HEK293 (cell line): ENCODE measurements around the gene KIF5B.
"Not testable (repeated sequence)": the region's sequence is repeated elsewhere in the genome, so short reads cannot be mapped to it uniquely, and the experiment has no call there.

ENCODE experiments used
- CTCF ChIA-PET: fragments of 350-600 bp; formaldehyde crosslinking; extraction: SDS; loops from one replicate; lab custom pipeline; 2021; ENCODE audit warnings: antibody characterized with exemption; lab: Yijun Ruan, JAX
- POLR2A ChIA-PET: fragments of 300-600 bp; formaldehyde crosslinking; extraction: SDS; loops from one replicate; lab custom pipeline; 2020; ENCODE audit warnings: antibody characterized with exemption, inconsistent platforms; lab: Yijun Ruan, JAX
- H3K27ac ChIP-seq: fragments of 200-500 bp; sonication (Bioruptor generic); 2 replicates; pipeline ENCODE4 v1.5.1; 2014; ENCODE audit warnings: low read depth, low read length, control low read depth, inconsistent platforms; ENCODE audit errors: extremely low read depth
- H3K36me3 ChIP-seq, 2 experiments: fragments of 200-500 bp in 1 of 2; sonication (Bioruptor generic) in 1 of 2; 1 replicate in 1 of 2; 2 replicates in 1 of 2; pipeline ENCODE4 v1.5.1; 2014 to 2017; ENCODE audit warnings: inconsistent platforms in 2 of 2, low read length in 2 of 2; ENCODE audit not compliant: control insufficient read depth in 2 of 2, insufficient read depth in 1 of 2
- H3K4me1 ChIP-seq: fragments of 200-500 bp; sonication (Bioruptor generic); 2 replicates; pipeline ENCODE4 v1.5.1; 2014; ENCODE audit warnings: mild to moderate bottlenecking, low read length, inconsistent platforms; ENCODE audit not compliant: control insufficient read depth, insufficient read depth
- H3K4me3 ChIP-seq: 2 replicates; pipeline ENCODE4 v1.5.1; 2011; ENCODE audit warnings: low read depth, mild to moderate bottlenecking, control low read depth, low read length, moderate library complexity
- H3K9me3 ChIP-seq: fragments of 200-500 bp; sonication (Bioruptor generic); 2 replicates; pipeline ENCODE4 v1.5.1; 2014; ENCODE audit warnings: low read depth, low read length, inconsistent platforms; ENCODE audit not compliant: control insufficient read depth, insufficient read depth
- BCL11B ChIP-seq: fragments of 450-650 bp; formaldehyde crosslinking; IDR thresholded peaks from 2 replicates; pipeline ENCODE4 v1.5.1; 2016; ENCODE audit warnings: low read depth, missing biosample characterization, missing genetic modification characterization
- PRDM6 ChIP-seq: fragments of 450-650 bp; formaldehyde crosslinking; IDR thresholded peaks from 2 replicates; pipeline ENCODE4 v1.5.1; 2017; ENCODE audit warnings: missing biosample characterization, missing genetic modification characterization
- SETDB1 ChIP-seq: IDR thresholded peaks from one replicate; pipeline ENCODE4 v1.6.1; 2017; ENCODE audit warnings: mild to moderate bottlenecking, low read length, moderate library complexity, mixed read lengths; ENCODE audit not compliant: insufficient read length
- TRIM28 ChIP-seq: IDR thresholded peaks from 2 replicates; pipeline ENCODE4 v1.6.1; 2011; ENCODE audit warnings: low read length, control low read depth, borderline replicate concordance
- WT1 ChIP-seq: fragments of 450-650 bp; formaldehyde crosslinking; IDR thresholded peaks from 2 replicates; pipeline ENCODE4 v1.5.1; 2016; ENCODE audit warnings: missing biosample characterization, missing genetic modification characterization
- ZBTB10 ChIP-seq: fragments of 450-650 bp; formaldehyde crosslinking; IDR thresholded peaks from 2 replicates; pipeline ENCODE4 v1.5.1; 2016; ENCODE audit warnings: missing biosample characterization, missing genetic modification characterization
- ZBTB26 ChIP-seq: fragments of 450-650 bp; formaldehyde crosslinking; optimal IDR thresholded peaks from 2 replicates; pipeline ENCODE3; 2016; ENCODE audit warnings: missing biosample characterization, mild to moderate bottlenecking, missing genetic modification characterization
- ZBTB44 ChIP-seq: fragments of 450-650 bp; IDR thresholded peaks from 2 replicates; pipeline ENCODE4 v1.5.1; 2018; ENCODE audit warnings: missing biosample characterization, mild to moderate bottlenecking, missing genetic modification characterization
- ZFP41 ChIP-seq: fragments of 450-650 bp; formaldehyde crosslinking; IDR thresholded peaks from 2 replicates; pipeline ENCODE4 v1.5.1; 2016; ENCODE audit warnings: missing biosample characterization, missing genetic modification characterization, borderline replicate concordance
- ZNF202 ChIP-seq: fragments of 450-650 bp; formaldehyde crosslinking; IDR thresholded peaks from 2 replicates; pipeline ENCODE4 v1.5.1; 2016; ENCODE audit warnings: missing biosample characterization, missing genetic modification characterization, borderline replicate concordance
- ZNF23 ChIP-seq: fragments of 450-650 bp; formaldehyde crosslinking; IDR thresholded peaks from 2 replicates; pipeline ENCODE4 v1.5.1; 2016; ENCODE audit warnings: missing biosample characterization, missing genetic modification characterization, borderline replicate concordance
- ZNF24 ChIP-seq: fragments of 450-650 bp; formaldehyde crosslinking; IDR thresholded peaks from 2 replicates; pipeline ENCODE4 v1.5.1; 2016; ENCODE audit warnings: missing biosample characterization, missing genetic modification characterization
- ZNF341 ChIP-seq: fragments of 450-650 bp; formaldehyde crosslinking; IDR thresholded peaks from 2 replicates; pipeline ENCODE4; 2016; ENCODE audit warnings: low read depth, missing biosample characterization, missing genetic modification characterization
- ZNF394 ChIP-seq: fragments of 450-650 bp; formaldehyde crosslinking; IDR thresholded peaks from 2 replicates; pipeline ENCODE4 v1.5.1; 2016; ENCODE audit warnings: missing biosample characterization, missing genetic modification characterization, mild to moderate bottlenecking, moderate library complexity, borderline replicate concordance
- ZNF521 ChIP-seq: fragments of 450-650 bp; formaldehyde crosslinking; IDR thresholded peaks from 2 replicates; pipeline ENCODE4 v1.5.1; 2017; ENCODE audit warnings: missing biosample characterization, mild to moderate bottlenecking, missing genetic modification characterization
- ZNF560 ChIP-seq: fragments of 450-650 bp; formaldehyde crosslinking; IDR thresholded peaks from 2 replicates; pipeline ENCODE4 v1.5.1; 2017; ENCODE audit warnings: missing biosample characterization, missing genetic modification characterization, borderline replicate concordance
- ZNF585B ChIP-seq: fragments of 450-650 bp; formaldehyde crosslinking; IDR thresholded peaks from 2 replicates; pipeline ENCODE4 v1.5.1; 2016; ENCODE audit warnings: missing biosample characterization, missing genetic modification characterization
- ZNF624 ChIP-seq: fragments of 450-650 bp; formaldehyde crosslinking; IDR thresholded peaks from 2 replicates; pipeline ENCODE4 v1.5.1; 2017; ENCODE audit warnings: missing biosample characterization, missing genetic modification characterization
- ZNF626 ChIP-seq: fragments of 450-650 bp; sonication (Bioruptor Pico); formaldehyde crosslinking; IDR thresholded peaks from 2 replicates; pipeline ENCODE4 v1.5.1; 2018; ENCODE audit warnings: missing biosample characterization, missing genetic modification characterization, inconsistent platforms
- TF ChIP-seq, protein P1 (sequence below): fragments of 450-650 bp; formaldehyde crosslinking; IDR thresholded peaks from 2 replicates; pipeline ENCODE4 v1.5.1; 2016; ENCODE audit warnings: missing biosample characterization, missing genetic modification characterization
- TF ChIP-seq, protein P2 (sequence below): fragments of 450-650 bp; formaldehyde crosslinking; IDR thresholded peaks from 2 replicates; pipeline ENCODE4 v1.5.1; 2016; ENCODE audit warnings: missing biosample characterization, missing genetic modification characterization

The KIF5B gene

DNA sequence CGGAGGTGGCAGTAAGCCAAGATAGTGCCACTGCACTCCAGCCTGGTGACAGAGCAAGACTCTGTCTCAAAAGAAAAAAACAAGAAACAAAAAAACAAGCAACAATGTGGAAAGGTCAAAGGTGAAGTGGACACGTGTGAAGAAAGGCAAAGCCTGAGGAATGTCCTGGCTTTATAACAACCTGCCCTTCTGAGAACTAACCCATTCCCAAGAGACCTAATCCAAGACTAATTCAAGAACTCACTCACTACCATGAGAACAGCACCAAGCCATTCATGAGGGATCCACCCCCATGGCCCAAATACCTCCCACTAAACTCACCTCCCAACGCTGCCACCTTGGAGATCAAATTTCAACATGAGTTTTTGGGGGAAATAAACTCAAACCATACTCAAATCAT, 47.5 kb upstream of the KIF5B start (continued):
- TF ChIP-seq ZNF521 (tag by site-specific recombination) (no peak), ZBTB26 (tag by site-specific recombination) (no peak), ZNF341 (tag by site-specific recombination) (no peak), ZNF24 (no peak), ZNF23 (no peak), ZFP41 (tag by site-specific recombination) (no peak)

- H3K9me3 ChIP-seq, H3K4me1 ChIP-seq, H3K27ac ChIP-seq, H3K4me3 ChIP-seq, POLR2A ChIA-PET, H3K36me3 ChIP-seq: not testable (repeated sequence)
- CTCF ChIA-PET = interaction anchor here (0.7 kb wide), 1 partner anchor 10 kb away, joined by 3 read pairs; no protein-coding TSS in a partner anchor
- TF ChIP-seq ZNF585B (tag by site-specific recombination) (peak; percentile 90), TRIM28 (peak; percentile 49; the same call in 1 of the 2 replicates), SETDB1 (peak; percentile 38)
Observed at GRCh38 chr10:32098566-32099259, 42.5 kb upstream of the KIF5B start.

GRCh38 chr10:32095116-32095733, 39.0 kb upstream of the KIF5B start:
- Histone ChIP-seq H3K36me3 (no peaks in the 10 kb centered on the region), H3K4me3 (no peak overlapping the region), H3K27ac (no peak overlapping the region), H3K9me3 (no peaks in the 10 kb centered on the region), H3K4me1 (0 out of 2 replicates have a peak, but pooled peaks cover 4% of the 10 kb centered on the region)
- ChIA-PET CTCF (no interaction called here), POLR2A (no interaction called here)
- TF ChIP-seq PRDM6 = peak; percentile 58
- TF ChIP-seq ZNF394 (tag by site-specific recombination) = no peak
- no peak for TF ChIP-seq ZNF624 (tag by site-specific recombination)
- TF ChIP-seq, protein P1, sequence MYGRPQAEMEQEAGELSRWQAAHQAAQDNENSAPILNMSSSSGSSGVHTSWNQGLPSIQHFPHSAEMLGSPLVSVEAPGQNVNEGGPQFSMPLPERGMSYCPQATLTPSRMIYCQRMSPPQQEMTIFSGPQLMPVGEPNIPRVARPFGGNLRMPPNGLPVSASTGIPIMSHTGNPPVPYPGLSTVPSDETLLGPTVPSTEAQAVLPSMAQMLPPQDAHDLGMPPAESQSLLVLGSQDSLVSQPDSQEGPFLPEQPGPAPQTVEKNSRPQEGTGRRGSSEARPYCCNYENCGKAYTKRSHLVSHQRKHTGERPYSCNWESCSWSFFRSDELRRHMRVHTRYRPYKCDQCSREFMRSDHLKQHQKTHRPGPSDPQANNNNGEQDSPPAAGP (tag by site-specific recombination) = peak; percentile 57; the same call in 1 of the 2 replicates
- TF ChIP-seq, protein P2, sequence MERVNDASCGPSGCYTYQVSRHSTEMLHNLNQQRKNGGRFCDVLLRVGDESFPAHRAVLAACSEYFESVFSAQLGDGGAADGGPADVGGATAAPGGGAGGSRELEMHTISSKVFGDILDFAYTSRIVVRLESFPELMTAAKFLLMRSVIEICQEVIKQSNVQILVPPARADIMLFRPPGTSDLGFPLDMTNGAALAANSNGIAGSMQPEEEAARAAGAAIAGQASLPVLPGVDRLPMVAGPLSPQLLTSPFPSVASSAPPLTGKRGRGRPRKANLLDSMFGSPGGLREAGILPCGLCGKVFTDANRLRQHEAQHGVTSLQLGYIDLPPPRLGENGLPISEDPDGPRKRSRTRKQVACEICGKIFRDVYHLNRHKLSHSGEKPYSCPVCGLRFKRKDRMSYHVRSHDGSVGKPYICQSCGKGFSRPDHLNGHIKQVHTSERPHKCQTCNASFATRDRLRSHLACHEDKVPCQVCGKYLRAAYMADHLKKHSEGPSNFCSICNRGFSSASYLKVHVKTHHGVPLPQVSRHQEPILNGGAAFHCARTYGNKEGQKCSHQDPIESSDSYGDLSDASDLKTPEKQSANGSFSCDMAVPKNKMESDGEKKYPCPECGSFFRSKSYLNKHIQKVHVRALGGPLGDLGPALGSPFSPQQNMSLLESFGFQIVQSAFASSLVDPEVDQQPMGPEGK = peak; percentile 34; the same call in 1 of the 2 replicates
- TF ChIP-seq ZNF202 = no peak
- TF ChIP-seq BCL11B = 0 out of 2 replicates have a peak, but pooled peaks have one; percentile 38
- TF ChIP-seq ZBTB44 = 0 out of 2 replicates have a peak, but pooled peaks have one; percentile 13
- no peak for TF ChIP-seq ZNF560 (tag by site-specific recombination)
- peak; percentile 50; the same call in 1 of the 2 replicates for TF ChIP-seq TRIM28
- TF ChIP-seq ZNF626 (tag by site-specific recombination) = no peak
- peak; percentile 89 for TF ChIP-seq WT1 (tag by site-specific recombination)
- no peak for TF ChIP-seq ZBTB10 (tag by site-specific recombination)
